ENCODE data around the gene ZNF277.

Gene ZNF277

DNA sequence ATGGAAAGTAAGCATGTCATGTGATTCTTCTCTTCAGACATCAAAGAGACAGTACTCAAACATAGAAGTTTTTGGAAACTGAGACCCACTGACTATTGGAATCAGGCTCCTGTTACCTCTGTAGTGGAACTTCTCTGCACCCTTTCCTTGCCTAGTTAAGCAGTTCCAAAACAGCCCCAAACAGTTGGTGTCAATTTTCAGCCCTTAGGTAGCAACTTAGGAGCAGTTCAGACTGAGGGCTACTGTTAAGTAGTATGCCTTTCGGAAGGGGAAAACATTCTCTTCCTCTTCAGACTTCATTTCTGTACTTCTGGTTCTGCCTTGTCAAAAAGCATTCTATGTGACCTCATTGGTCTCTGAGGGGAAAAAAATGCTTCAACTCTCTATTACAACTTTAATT, 85.7 kb downstream of the ZNF277 start:
- TF ChIP-seq, protein P1, sequence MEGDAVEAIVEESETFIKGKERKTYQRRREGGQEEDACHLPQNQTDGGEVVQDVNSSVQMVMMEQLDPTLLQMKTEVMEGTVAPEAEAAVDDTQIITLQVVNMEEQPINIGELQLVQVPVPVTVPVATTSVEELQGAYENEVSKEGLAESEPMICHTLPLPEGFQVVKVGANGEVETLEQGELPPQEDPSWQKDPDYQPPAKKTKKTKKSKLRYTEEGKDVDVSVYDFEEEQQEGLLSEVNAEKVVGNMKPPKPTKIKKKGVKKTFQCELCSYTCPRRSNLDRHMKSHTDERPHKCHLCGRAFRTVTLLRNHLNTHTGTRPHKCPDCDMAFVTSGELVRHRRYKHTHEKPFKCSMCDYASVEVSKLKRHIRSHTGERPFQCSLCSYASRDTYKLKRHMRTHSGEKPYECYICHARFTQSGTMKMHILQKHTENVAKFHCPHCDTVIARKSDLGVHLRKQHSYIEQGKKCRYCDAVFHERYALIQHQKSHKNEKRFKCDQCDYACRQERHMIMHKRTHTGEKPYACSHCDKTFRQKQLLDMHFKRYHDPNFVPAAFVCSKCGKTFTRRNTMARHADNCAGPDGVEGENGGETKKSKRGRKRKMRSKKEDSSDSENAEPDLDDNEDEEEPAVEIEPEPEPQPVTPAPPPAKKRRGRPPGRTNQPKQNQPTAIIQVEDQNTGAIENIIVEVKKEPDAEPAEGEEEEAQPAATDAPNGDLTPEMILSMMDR (conservative IDR thresholded peaks at IDR 0.05; ENCODE audit: low read depth, low read length): no peak
- no peaks in the 10 kb centered on the region for H3K27me3 ChIP-seq (ENCODE audit: insufficient read depth, low read depth)
- H3K36me3 ChIP-seq (ENCODE audit: insufficient read depth): no peaks in the 10 kb centered on the region

DNA sequence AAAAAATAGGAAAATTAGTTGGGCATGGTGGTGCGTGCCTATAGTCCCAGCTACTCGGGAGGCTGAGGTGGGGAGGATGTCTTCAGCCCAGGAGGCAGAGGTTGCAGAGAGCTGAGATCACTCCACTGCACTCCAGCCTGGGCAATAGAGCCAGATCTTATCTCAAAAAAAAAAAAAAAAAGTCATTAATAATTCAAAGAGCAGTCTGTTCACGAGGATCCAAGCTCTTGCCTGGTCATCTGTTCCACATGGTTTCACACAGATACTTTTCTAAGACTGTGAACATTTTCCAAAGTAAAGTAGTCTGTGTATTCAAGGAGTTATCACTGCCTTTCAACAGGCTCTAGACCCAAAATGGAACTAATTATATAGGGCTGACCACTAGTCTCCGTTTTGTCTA, 86.9 kb downstream of the ZNF277 start:
- Histone ChIP-seq H3K27ac (no peak overlapping the region), H3K27me3 (ENCODE audit: insufficient read depth, low read depth) (no peaks in the 10 kb centered on the region), H3K36me3 (ENCODE audit: insufficient read depth) (no peaks in the 10 kb centered on the region), H3K4me1 (ENCODE audit: low read depth, poor library complexity, severe bottlenecking) (no peaks in the 10 kb centered on the region), H3K4me3 (IDR thresholded peaks at IDR 0.05; ENCODE audit: insufficient read depth, low read depth, low read length) (no peak overlapping the region), H3K4me2 (no peak overlapping the region), H2AFZ (ENCODE audit: low read depth) (no peak overlapping the region), H4K20me1 (ENCODE audit: insufficient read depth) (no peaks in the 10 kb centered on the region), H3K9ac (no peak overlapping the region), H3K79me2 (ENCODE audit: insufficient read depth, low read depth) (no peaks in the 10 kb centered on the region)
- TF ChIP-seq, protein P1 (conservative IDR thresholded peaks at IDR 0.05; ENCODE audit: low read depth, low read length): no peak

More for the DNA sequence above, 85.7 kb downstream of the ZNF277 start:
- H3K9ac ChIP-seq: no peak overlapping the region
- H3K79me2 ChIP-seq (ENCODE audit: insufficient read depth, low read depth): no peaks in the 10 kb centered on the region
- no peak overlapping the region for H3K4me2 ChIP-seq
- no peaks in the 10 kb centered on the region for H4K20me1 ChIP-seq (ENCODE audit: insufficient read depth)
- no peaks in the 10 kb centered on the region for H3K4me1 ChIP-seq (ENCODE audit: low read depth, poor library complexity, severe bottlenecking)
- no peak overlapping the region for H3K27ac ChIP-seq
- H3K4me3 ChIP-seq (IDR thresholded peaks at IDR 0.05; ENCODE audit: insufficient read depth, low read depth, low read length): no peak overlapping the region
- H2AFZ ChIP-seq (ENCODE audit: low read depth): no peak overlapping the region

DNA sequence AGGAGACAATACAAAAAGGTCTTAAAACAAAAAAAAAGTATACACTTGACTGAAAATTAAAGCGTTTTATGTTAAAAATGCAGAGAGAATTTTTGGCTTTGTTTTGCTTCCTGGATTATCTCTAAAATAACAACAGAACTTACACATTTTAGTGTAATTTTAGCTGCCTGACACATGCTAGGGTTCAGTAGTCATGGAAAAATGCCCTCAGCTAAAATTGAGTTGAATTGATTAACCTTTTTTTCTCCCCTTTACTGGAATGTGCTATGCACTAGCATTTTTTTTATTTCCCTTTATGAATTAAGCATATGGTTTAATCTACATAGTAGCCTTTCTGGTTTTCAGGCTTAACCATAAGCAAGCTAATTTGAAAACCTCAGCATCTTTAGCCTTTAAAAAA, 89.9 kb downstream of the ZNF277 start:
- H2AFZ ChIP-seq (ENCODE audit: low read depth): no peak overlapping the region
- H3K4me3 ChIP-seq (IDR thresholded peaks at IDR 0.05; ENCODE audit: insufficient read depth, low read depth, low read length): no peak overlapping the region
- H3K79me2 ChIP-seq (ENCODE audit: insufficient read depth, low read depth): no peaks in the 10 kb centered on the region
- H3K4me1 ChIP-seq (ENCODE audit: low read depth, poor library complexity, severe bottlenecking): peaks cover 6% of the 10 kb centered on the region
- TF ChIP-seq, protein P1 (conservative IDR thresholded peaks at IDR 0.05; ENCODE audit: low read depth, low read length): no peak
- no peak overlapping the region for H3K4me2 ChIP-seq
- H3K27me3 ChIP-seq (ENCODE audit: insufficient read depth, low read depth): no peaks in the 10 kb centered on the region
- H3K9ac ChIP-seq: no peak overlapping the region
- H4K20me1 ChIP-seq (ENCODE audit: insufficient read depth): no peaks in the 10 kb centered on the region
- no peaks in the 10 kb centered on the region for H3K36me3 ChIP-seq (ENCODE audit: insufficient read depth)
- no peak overlapping the region for H3K27ac ChIP-seq

DNA sequence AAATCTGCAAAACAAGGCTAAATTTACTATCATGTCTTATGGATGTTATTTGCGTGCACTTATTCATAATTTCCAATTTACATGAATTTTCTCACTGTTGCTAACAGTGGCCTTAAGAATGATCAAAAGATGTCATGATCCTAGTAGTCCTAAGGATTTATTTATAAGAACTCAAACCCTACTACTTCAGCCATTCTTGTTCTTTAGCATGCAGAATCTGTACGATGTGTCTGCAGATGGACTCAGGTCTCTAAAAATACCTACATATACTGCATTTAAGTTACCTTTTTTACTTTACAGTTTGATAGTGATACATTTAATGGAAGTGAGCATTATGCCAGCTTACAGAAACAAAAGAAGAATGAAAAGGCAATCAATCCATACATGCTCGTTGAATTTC, 91.2 kb downstream of the ZNF277 start:
- Histone ChIP-seq H3K79me2 (ENCODE audit: insufficient read depth, low read depth) (no peaks in the 10 kb centered on the region), H3K4me3 (IDR thresholded peaks at IDR 0.05; ENCODE audit: insufficient read depth, low read depth, low read length) (no peak overlapping the region), H3K4me1 (ENCODE audit: low read depth, poor library complexity, severe bottlenecking) (peaks cover 18% of the 10 kb centered on the region), H3K36me3 (ENCODE audit: insufficient read depth) (no peaks in the 10 kb centered on the region), H4K20me1 (ENCODE audit: insufficient read depth) (no peaks in the 10 kb centered on the region), H3K4me2 (no peak overlapping the region), H2AFZ (ENCODE audit: low read depth) (no peak overlapping the region), H3K27ac (no peak overlapping the region), H3K9ac (no peak overlapping the region), H3K27me3 (ENCODE audit: insufficient read depth, low read depth) (no peaks in the 10 kb centered on the region)
- TF ChIP-seq, protein P1 (conservative IDR thresholded peaks at IDR 0.05; ENCODE audit: low read depth, low read length): no peak

Data from KMS-11 (cell line).